Measurements from ENCODE around the gene PCBP3.
"Not testable (repeated sequence)": the region's sequence is repeated elsewhere in the genome, so short reads cannot be mapped to it uniquely, and the experiment has no call there.

PCBP3 gene

GRCh38 chr21:45848805-45849204 lies 205.3 kb downstream of the PCBP3 start:
- Histone ChIP-seq H3K9ac (ENCODE audit: low read depth, low read length) (no peak overlapping the region), H3K4me3 (ENCODE audit: low read depth in 1 of 2, low read length in 2 of 2) (no peak overlapping the region), H3K36me3 (ENCODE audit: insufficient read depth, low read length) (no peaks in the 10 kb centered on the region), H3K27me3 (ENCODE audit: insufficient read depth, low read length, poor library complexity) (no peaks in the 10 kb centered on the region), H4K20me1 (ENCODE audit: insufficient read depth, low read length) (peaks cover 17% of the 10 kb centered on the region), H3K79me2 (ENCODE audit: insufficient read depth, low read length) (no peaks in the 10 kb centered on the region), H3K4me1 (ENCODE audit: insufficient read depth, low read length) (no peaks in the 10 kb centered on the region), H2AFZ (ENCODE audit: low read depth, low read length) (no peak overlapping the region), H3K9me3 (ENCODE audit: insufficient read depth, low read length, severe bottlenecking) (no peaks in the 10 kb centered on the region), H3K4me2 (ENCODE audit: insufficient read depth, low read length) (no peak overlapping the region), H3K27ac (ENCODE audit: low read length) (no peak overlapping the region)
- no peak for ATAC-seq (ENCODE audit: insufficient read depth, low read depth)
- TF ChIP-seq EZH2 (IDR thresholded peaks at IDR 0.05; ENCODE audit: borderline replicate concordance, low read depth, low read length, severe bottlenecking) (no peak), CTCF (IDR thresholded peaks at IDR 0.05; ENCODE audit: borderline replicate concordance, extremely low read depth, low read length, poor library complexity, severe bottlenecking) (no peak)
- no peak for DNase-seq

- Histone ChIP-seq H3K4me2 (ENCODE audit: insufficient read depth, low read length) (no peak overlapping the region), H3K9ac (ENCODE audit: low read depth, low read length) (no peak overlapping the region)
- no peak for ATAC-seq (ENCODE audit: insufficient read depth, low read depth)
Measured at GRCh38 chr21:45849651-45850050, 206.1 kb downstream of the PCBP3 start.

GRCh38 chr21:45850181-45850580 lies 206.7 kb downstream of the PCBP3 start:
- H3K4me2 ChIP-seq (ENCODE audit: insufficient read depth, low read length): no peak overlapping the region
- no peak overlapping the region for H3K27ac ChIP-seq (ENCODE audit: low read length)
- H2AFZ ChIP-seq (ENCODE audit: low read depth, low read length): no peak overlapping the region
- no peaks in the 10 kb centered on the region for H3K79me2 ChIP-seq (ENCODE audit: insufficient read depth, low read length)
- no peak overlapping the region for H3K9ac ChIP-seq (ENCODE audit: low read depth, low read length)
- no peak overlapping the region for H3K4me3 ChIP-seq (ENCODE audit: low read depth in 1 of 2, low read length in 2 of 2)
- H3K4me1 ChIP-seq (ENCODE audit: insufficient read depth, low read length): no peaks in the 10 kb centered on the region
- ATAC-seq (ENCODE audit: insufficient read depth, low read depth) (no peak), DNase-seq (no peak)
- H3K9me3 ChIP-seq (ENCODE audit: insufficient read depth, low read length, severe bottlenecking): no peaks in the 10 kb centered on the region
- no peaks in the 10 kb centered on the region for H3K27me3 ChIP-seq (ENCODE audit: insufficient read depth, low read length, poor library complexity)
- no peaks in the 10 kb centered on the region for H3K36me3 ChIP-seq (ENCODE audit: insufficient read depth, low read length)
- peaks cover 15% of the 10 kb centered on the region for H4K20me1 ChIP-seq (ENCODE audit: insufficient read depth, low read length)
- TF ChIP-seq CTCF (IDR thresholded peaks at IDR 0.05; ENCODE audit: borderline replicate concordance, extremely low read depth, low read length, poor library complexity, severe bottlenecking) (no peak), EZH2 (IDR thresholded peaks at IDR 0.05; ENCODE audit: borderline replicate concordance, low read depth, low read length, severe bottlenecking) (no peak)

More at GRCh38 chr21:45849651-45850050, 206.1 kb downstream of the PCBP3 start:
- Histone ChIP-seq H2AFZ (ENCODE audit: low read depth, low read length) (no peak overlapping the region), H3K79me2 (ENCODE audit: insufficient read depth, low read length) (no peaks in the 10 kb centered on the region), H3K27ac (ENCODE audit: low read length) (no peak overlapping the region), H3K4me1 (ENCODE audit: insufficient read depth, low read length) (no peaks in the 10 kb centered on the region), H3K4me3 (ENCODE audit: low read depth in 1 of 2, low read length in 2 of 2) (no peak overlapping the region), H3K9me3 (ENCODE audit: insufficient read depth, low read length, severe bottlenecking) (no peaks in the 10 kb centered on the region), H3K27me3 (ENCODE audit: insufficient read depth, low read length, poor library complexity) (no peaks in the 10 kb centered on the region), H3K36me3 (ENCODE audit: insufficient read depth, low read length) (no peaks in the 10 kb centered on the region), H4K20me1 (ENCODE audit: insufficient read depth, low read length) (peaks cover 17% of the 10 kb centered on the region)
- no peak for DNase-seq
- TF ChIP-seq CTCF (IDR thresholded peaks at IDR 0.05; ENCODE audit: borderline replicate concordance, extremely low read depth, low read length, poor library complexity, severe bottlenecking) (no peak), EZH2 (IDR thresholded peaks at IDR 0.05; ENCODE audit: borderline replicate concordance, low read depth, low read length, severe bottlenecking) (no peak)

GRCh38 chr21:45852386-45852785 lies 208.9 kb downstream of the PCBP3 start:
- not testable (repeated sequence) for ATAC-seq (ENCODE audit: insufficient read depth, low read depth)

More at GRCh38 chr21:45852386-45852785, 208.9 kb downstream of the PCBP3 start:
- not testable (repeated sequence) for H3K4me2 ChIP-seq (ENCODE audit: insufficient read depth, low read length); H3K27me3 ChIP-seq (ENCODE audit: insufficient read depth, low read length, poor library complexity); H2AFZ ChIP-seq (ENCODE audit: low read depth, low read length); H4K20me1 ChIP-seq (ENCODE audit: insufficient read depth, low read length); H3K36me3 ChIP-seq (ENCODE audit: insufficient read depth, low read length); H3K9me3 ChIP-seq (ENCODE audit: insufficient read depth, low read length, severe bottlenecking); H3K79me2 ChIP-seq (ENCODE audit: insufficient read depth, low read length); H3K4me3 ChIP-seq (ENCODE audit: low read depth in 1 of 2, low read length in 2 of 2); DNase-seq; H3K4me1 ChIP-seq (ENCODE audit: insufficient read depth, low read length); H3K9ac ChIP-seq (ENCODE audit: low read depth, low read length); H3K27ac ChIP-seq (ENCODE audit: low read length)
